CD4-positive, CD25-positive, alpha-beta regulatory T cell (primary cell): Measurements from ENCODE around the gene HMCN1. TPM values are rescaled to one million over a fixed set of nuclear protein-coding genes. Genes with fewer than 3 reads are reported as not detected.

Source experiments
- ATAC-seq, 2 donors: fragments of 150-1000 bp; cut with Tn5 transposase; one replicate each; pipeline ENCODE4 v1.10.0; 2021; ENCODE audit warnings: low read depth in 2 of 2, moderate number of reproducible peaks in 2 of 2, moderate library complexity in 1 of 2
- DNase-seq, 3 donors: peaks; one replicate each; pipeline versions ENCODE4 v3.0.0 to v3.0.0-alpha.2; 2012 to 2022; ENCODE audit warnings: mixed read lengths in 1 of 3
- H3K27ac ChIP-seq: one replicate; pipeline ENCODE4 v1.7.0; 2013; ENCODE audit warnings: mild to moderate bottlenecking, low read length; ENCODE audit not compliant: insufficient read depth, poor library complexity, severe bottlenecking
- H3K27me3 ChIP-seq: one replicate; pipeline ENCODE4 v1.7.0; 2013; ENCODE audit warnings: low read length; ENCODE audit not compliant: control insufficient read depth, insufficient read depth
- H3K36me3 ChIP-seq: one replicate; pipeline ENCODE4 v1.7.0; 2013; ENCODE audit warnings: mild to moderate bottlenecking, low read length, moderate library complexity; ENCODE audit not compliant: control insufficient read depth, insufficient read depth
- H3K4me1 ChIP-seq: 2 replicates; pipeline ENCODE4 v1.7.0; 2013; ENCODE audit warnings: mild to moderate bottlenecking, low read length; ENCODE audit not compliant: insufficient read depth, control insufficient read depth, poor library complexity, severe bottlenecking
- H3K4me3 ChIP-seq: one replicate; pipeline ENCODE4 v1.7.0; 2013; ENCODE audit warnings: low read depth, mild to moderate bottlenecking, low read length, moderate library complexity
- H3K9me3 ChIP-seq, 2 experiments: 1 replicate in 1 of 2; 2 replicates in 1 of 2; pipeline ENCODE4 v1.7.0; 2013; ENCODE audit warnings: low read length in 2 of 2, mild to moderate bottlenecking in 1 of 2, moderate library complexity in 1 of 2; ENCODE audit not compliant: control insufficient read depth in 2 of 2
- H3K27ac Mint-ChIP-seq, 3 donors: one replicate each; pipeline ENCODE4 v1.8.0; 2020 to 2022; ENCODE audit warnings: mild to moderate bottlenecking in 3 of 3, mixed read lengths in 3 of 3, moderate library complexity in 2 of 3
- H3K27me3 Mint-ChIP-seq: one replicate; pipeline ENCODE4 v1.8.0; 2022; ENCODE audit warnings: mild to moderate bottlenecking, mixed read lengths
- H3K36me3 Mint-ChIP-seq: one replicate; pipeline ENCODE4 v1.8.0; 2020; ENCODE audit warnings: mixed read lengths
- H3K4me1 Mint-ChIP-seq, 4 donors: one replicate each; pipeline ENCODE4 v1.8.0; 2020 to 2022; ENCODE audit warnings: mixed read lengths in 4 of 4, mild to moderate bottlenecking in 1 of 4
- H3K4me3 Mint-ChIP-seq, 4 donors: one replicate each; pipeline ENCODE4 v1.8.0; 2020 to 2022; ENCODE audit warnings: mild to moderate bottlenecking in 4 of 4, mixed read lengths in 4 of 4, moderate library complexity in 3 of 4
- H3K9me3 Mint-ChIP-seq, 7 donors: one replicate each; pipeline ENCODE4 v1.8.0; 2020 to 2022; ENCODE audit warnings: mixed read lengths in 7 of 7, mild to moderate bottlenecking in 3 of 7, moderate library complexity in 2 of 7
- polyA plus RNA-seq, 4 donors: library from polyadenylated mRNA; unstranded; fragments of 300-500 nt; fragmentation: Illumina TruSeq; gene quantifications; one replicate each; pipeline ENCODE4 v1.2.3, GENCODE V29; 2021
- total RNA-seq: library from RNA; stranded (reverse); gene quantifications from one replicate; pipeline ENCODE4 v1.2.3, GENCODE V29; 2022

HMCN1 gene
- total and polyA plus RNA-seq, 5 donors from 2014 or later = 0.07 to 0.81 (median 0.58) TPM; not detected in 1

DNA sequence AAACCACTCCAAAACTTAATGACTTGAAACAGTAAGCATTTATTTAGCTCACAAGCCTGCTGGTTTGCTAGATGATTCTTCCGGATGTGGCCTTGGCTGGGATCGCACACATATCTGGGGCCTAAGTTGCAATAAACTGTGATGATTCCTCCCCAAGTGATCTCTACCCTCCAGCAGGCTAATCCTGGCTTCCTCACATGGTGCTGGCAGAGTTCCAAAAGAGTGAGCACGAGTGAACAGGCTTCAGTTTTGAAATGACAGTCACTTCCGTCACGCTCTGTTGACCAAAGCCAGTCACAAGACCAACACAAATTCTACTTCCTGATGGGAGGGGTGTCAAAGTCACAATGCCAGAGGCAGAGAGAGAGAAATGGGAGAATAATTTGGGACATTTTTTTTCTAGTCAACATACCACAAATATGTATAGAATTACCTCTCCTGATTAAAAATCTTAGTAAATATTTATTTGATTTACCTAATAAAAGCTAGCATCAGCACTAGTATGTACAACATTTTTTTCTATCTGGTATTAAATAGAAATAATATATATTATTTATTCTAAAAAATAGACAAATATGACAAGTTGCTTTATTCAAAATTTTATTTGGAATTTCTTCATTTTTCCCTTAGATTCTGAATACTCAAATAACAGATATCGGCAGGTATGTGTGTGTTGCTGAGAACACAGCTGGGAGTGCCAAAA, 348.2 kb downstream of the HMCN1 start:
- no peak for ATAC-seq
- Mint-ChIP-seq H3K4me3 (no peak overlapping the region), H3K27ac (no peak overlapping the region), H3K9me3 (peaks cover 0 to 2% (median 0%) of the 10 kb centered on the region in 7 donors), H3K36me3 (peaks cover 3% of the 10 kb centered on the region), H3K27me3 (no peaks in the 10 kb centered on the region), H3K4me1 (no peaks in the 10 kb centered on the region)
- peak in 1 of 3 donors; percentile 46 for DNase-seq
- no peaks in the 10 kb centered on the region for H3K36me3 ChIP-seq
- no peak overlapping the region for H3K4me3 ChIP-seq
- H3K9me3 ChIP-seq = no peaks in the 10 kb centered on the region
- H3K27ac ChIP-seq = no peak overlapping the region
- H3K27me3 ChIP-seq = no peaks in the 10 kb centered on the region
- no peaks in the 10 kb centered on the region for H3K4me1 ChIP-seq

DNA sequence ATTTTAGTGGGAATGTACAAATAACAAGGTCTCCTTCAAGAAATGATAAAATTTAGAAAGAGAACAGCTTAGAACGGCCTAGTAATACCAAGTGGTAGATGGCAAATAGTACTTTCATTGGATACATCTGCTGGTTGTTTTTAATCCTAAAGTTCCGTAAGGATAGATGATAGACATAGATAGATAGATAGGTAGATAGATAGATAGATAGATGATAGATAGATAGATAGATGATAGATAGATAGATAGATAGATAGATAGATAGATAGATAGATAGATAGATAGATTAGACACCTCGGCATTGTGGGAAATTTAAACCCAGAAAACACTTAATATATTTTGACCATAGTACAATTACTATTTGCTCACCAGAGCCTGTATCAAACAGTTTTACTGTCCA, 352.4 kb downstream of the HMCN1 start:
- Mint-ChIP-seq H3K27ac (no peak overlapping the region), H3K27me3 (no peaks in the 10 kb centered on the region), H3K36me3 (no peaks in the 10 kb centered on the region), H3K4me3 (no peak overlapping the region), H3K9me3 (no peaks in the 10 kb centered on the region), H3K4me1 (no peaks in the 10 kb centered on the region)
- H3K27me3 ChIP-seq = no peaks in the 10 kb centered on the region
- H3K36me3 ChIP-seq = no peaks in the 10 kb centered on the region
- no peaks in the 10 kb centered on the region for H3K9me3 ChIP-seq
- H3K4me1 ChIP-seq = no peaks in the 10 kb centered on the region
- DNase-seq = no peak
- no peak for ATAC-seq
- H3K4me3 ChIP-seq = no peak overlapping the region
- H3K27ac ChIP-seq = no peak overlapping the region

DNA sequence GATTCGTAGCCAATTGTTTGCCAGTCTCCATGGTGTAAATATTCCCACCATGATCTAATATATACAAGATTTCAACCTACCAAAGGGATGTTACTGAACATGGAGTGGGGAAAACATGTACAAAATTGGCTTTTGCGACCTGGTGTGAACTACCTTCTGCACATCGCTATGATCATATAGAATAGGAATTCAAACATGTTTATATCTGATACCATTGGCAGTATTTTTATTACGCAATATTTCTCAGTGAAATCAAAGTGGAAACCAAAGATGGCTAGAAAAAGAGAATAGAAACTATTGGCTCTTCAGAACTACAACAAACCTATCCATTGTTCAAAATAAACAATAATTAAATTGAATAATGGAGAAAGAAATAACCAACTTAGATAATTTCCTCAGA, 355.7 kb downstream of the HMCN1 start:
- ATAC-seq (no peak), DNase-seq (no peak)
- Histone ChIP-seq H3K27ac (no peak overlapping the region), H3K27me3 (no peaks in the 10 kb centered on the region), H3K36me3 (no peaks in the 10 kb centered on the region), H3K4me1 (no peaks in the 10 kb centered on the region), H3K4me3 (no peak overlapping the region), H3K9me3 (no peaks in the 10 kb centered on the region)
- no peaks in the 10 kb centered on the region for H3K9me3 Mint-ChIP-seq
- H3K27me3 Mint-ChIP-seq = no peaks in the 10 kb centered on the region
- H3K27ac Mint-ChIP-seq = no peak overlapping the region
- no peak overlapping the region for H3K4me3 Mint-ChIP-seq
- no peaks in the 10 kb centered on the region for H3K4me1 Mint-ChIP-seq
- H3K36me3 Mint-ChIP-seq = no peaks in the 10 kb centered on the region

DNA sequence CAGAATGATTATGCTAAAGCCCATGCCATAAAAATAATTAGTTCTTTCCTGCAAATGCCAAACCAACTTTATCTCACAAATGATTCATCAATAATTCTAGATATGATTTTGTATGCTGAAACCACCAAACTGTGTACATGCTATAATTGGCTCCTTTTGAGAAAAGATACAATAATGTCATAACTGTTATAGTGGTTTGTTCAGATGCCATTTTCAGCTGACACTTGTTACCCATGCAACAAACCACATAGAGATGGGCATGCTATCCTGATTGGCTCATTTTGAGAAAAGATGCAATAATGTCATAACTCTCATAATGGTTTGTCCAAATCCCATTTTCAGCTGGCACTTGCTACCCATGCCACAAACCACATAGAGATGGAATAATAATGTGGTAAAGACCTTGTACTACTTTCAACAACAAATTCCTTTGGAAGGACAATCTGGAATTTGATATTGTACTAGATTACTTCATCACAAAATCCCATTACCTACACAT, 357.1 kb downstream of the HMCN1 start:
- H3K27me3 ChIP-seq = no peaks in the 10 kb centered on the region
- no peak overlapping the region for H3K27ac Mint-ChIP-seq
- H3K27ac ChIP-seq = no peak overlapping the region
- no peaks in the 10 kb centered on the region for H3K9me3 ChIP-seq
- H3K4me3 ChIP-seq = no peak overlapping the region
- H3K36me3 Mint-ChIP-seq = no peaks in the 10 kb centered on the region
- H3K4me1 Mint-ChIP-seq = no peaks in the 10 kb centered on the region
- no peaks in the 10 kb centered on the region for H3K36me3 ChIP-seq
- ATAC-seq = no peak
- no peak for DNase-seq
- no peak overlapping the region for H3K4me3 Mint-ChIP-seq
- no peaks in the 10 kb centered on the region for H3K4me1 ChIP-seq
- H3K9me3 Mint-ChIP-seq = no peaks in the 10 kb centered on the region
- no peaks in the 10 kb centered on the region for H3K27me3 Mint-ChIP-seq

DNA sequence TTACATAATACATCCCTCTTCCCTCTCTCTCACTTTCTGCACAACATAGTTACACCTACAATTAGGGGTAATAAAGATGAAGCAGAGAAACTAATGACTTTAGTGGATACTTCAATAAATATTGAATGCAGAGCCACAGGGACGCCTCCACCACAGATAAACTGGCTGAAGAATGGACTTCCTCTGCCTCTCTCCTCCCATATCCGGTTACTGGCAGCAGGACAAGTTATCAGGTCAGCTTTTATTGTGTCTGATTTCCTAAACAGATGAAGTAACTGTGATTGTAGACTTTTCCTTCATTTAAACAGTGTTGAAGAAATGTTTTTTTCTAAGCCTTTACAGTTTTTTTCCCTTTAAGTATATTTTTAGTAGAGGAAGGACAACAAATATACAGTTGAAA, 359.2 kb downstream of the HMCN1 start:
- no peak for ATAC-seq
- no peaks in the 10 kb centered on the region for H3K9me3 Mint-ChIP-seq
- no peak overlapping the region for H3K27ac Mint-ChIP-seq

DNA sequence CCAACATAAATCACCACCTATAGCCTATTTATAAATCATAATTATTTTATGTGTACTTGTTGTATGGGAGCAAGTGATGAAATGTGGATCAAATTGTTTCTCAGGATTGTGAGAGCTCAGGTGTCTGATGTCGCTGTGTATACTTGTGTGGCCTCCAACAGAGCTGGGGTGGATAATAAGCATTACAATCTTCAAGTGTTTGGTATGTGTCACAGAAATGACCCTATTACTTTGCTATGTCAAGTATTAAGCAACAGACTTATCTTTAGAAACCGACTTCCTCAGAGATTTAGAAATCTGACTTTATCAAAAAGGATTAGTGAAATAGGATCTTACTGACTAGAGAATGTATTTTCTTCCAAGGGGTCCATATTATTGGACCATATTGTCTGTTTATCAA, 360.0 kb downstream of the HMCN1 start:
- Mint-ChIP-seq H3K36me3 (no peaks in the 10 kb centered on the region), H3K9me3 (no peaks in the 10 kb centered on the region), H3K4me3 (no peak overlapping the region), H3K27me3 (no peaks in the 10 kb centered on the region), H3K4me1 (no peaks in the 10 kb centered on the region), H3K27ac (no peak overlapping the region)
- H3K27ac ChIP-seq = no peak overlapping the region
- DNase-seq (no peak), ATAC-seq (no peak)
- H3K4me3 ChIP-seq = no peak overlapping the region
- no peaks in the 10 kb centered on the region for H3K4me1 ChIP-seq
- H3K27me3 ChIP-seq = no peaks in the 10 kb centered on the region
- no peaks in the 10 kb centered on the region for H3K36me3 ChIP-seq
- H3K9me3 ChIP-seq = no peaks in the 10 kb centered on the region

More for the DNA sequence above, 359.2 kb downstream of the HMCN1 start:
- Histone ChIP-seq H3K4me3 (no peak overlapping the region), H3K9me3 (no peaks in the 10 kb centered on the region), H3K27me3 (no peaks in the 10 kb centered on the region), H3K4me1 (no peaks in the 10 kb centered on the region), H3K27ac (no peak overlapping the region), H3K36me3 (no peaks in the 10 kb centered on the region)
- no peak for DNase-seq
- no peaks in the 10 kb centered on the region for H3K27me3 Mint-ChIP-seq
- H3K4me1 Mint-ChIP-seq = no peaks in the 10 kb centered on the region
- H3K4me3 Mint-ChIP-seq = no peak overlapping the region
- no peaks in the 10 kb centered on the region for H3K36me3 Mint-ChIP-seq

DNA sequence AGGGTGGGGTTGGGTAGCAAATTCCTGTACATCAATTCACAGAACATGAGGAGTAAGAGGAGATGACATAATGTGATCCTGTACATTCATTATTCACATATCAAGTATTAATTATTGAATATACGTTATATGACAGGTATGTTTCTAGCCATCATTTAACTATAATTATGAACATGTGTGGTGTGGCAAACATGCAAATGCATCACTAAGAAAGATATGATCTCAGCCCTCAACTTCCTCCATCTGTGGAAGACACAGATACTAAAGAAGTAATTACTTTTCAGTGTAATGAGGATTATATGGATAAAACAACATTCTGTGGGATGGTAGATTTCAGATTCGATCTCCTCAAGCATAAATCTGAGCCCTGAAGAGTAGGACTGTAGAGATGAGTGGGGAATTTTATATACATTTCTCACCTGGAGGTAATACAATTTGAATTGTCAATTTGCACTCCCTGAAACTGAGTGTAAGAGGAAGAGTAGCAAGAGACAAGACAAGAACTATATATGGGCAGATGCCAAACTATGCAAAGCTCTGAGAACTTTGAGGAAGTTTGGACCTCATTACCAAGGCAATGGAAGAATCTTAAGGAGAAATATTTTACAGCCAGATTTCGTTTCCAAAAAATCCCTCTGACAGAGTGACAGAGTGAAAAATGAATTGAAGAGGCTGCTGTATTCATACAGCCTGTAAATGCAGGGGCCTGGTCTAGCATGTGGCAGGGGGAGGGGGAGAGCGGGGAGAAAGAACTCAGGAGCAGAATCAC, 365.3 kb downstream of the HMCN1 start:
- Mint-ChIP-seq H3K9me3 (no peaks in the 10 kb centered on the region), H3K4me3 (no peak overlapping the region), H3K36me3 (no peaks in the 10 kb centered on the region), H3K27me3 (peaks cover 4% of the 10 kb centered on the region), H3K4me1 (no peaks in the 10 kb centered on the region), H3K27ac (no peak overlapping the region)
- ATAC-seq (no peak), DNase-seq (no peak)
- Histone ChIP-seq H3K36me3 (no peaks in the 10 kb centered on the region), H3K27me3 (no peaks in the 10 kb centered on the region), H3K4me1 (no peaks in the 10 kb centered on the region), H3K4me3 (no peak overlapping the region), H3K27ac (no peak overlapping the region), H3K9me3 (no peaks in the 10 kb centered on the region)

DNA sequence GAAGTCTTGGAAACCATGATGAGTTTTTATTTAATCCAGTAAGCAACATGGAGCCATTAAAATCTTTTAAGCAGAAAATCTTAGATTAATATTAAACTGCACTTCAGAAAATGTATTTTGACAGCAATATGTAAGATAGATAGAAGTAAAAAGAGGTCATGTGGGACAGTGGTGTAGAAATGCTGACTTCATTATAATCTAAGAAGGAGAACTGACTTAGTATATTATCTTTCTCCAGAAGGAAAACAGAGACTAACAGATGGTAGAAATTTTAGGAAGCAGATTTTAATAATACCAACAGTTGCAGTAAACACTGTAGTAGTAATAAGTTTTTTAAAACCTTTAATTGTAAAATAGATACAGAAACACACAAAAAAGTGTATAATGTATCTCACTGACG, 367.9 kb downstream of the HMCN1 start:
- no peak overlapping the region for H3K27ac ChIP-seq
- H3K9me3 ChIP-seq = no peaks in the 10 kb centered on the region
- H3K36me3 Mint-ChIP-seq = no peaks in the 10 kb centered on the region
- H3K4me3 Mint-ChIP-seq = no peak overlapping the region
- H3K27ac Mint-ChIP-seq = no peak overlapping the region
- DNase-seq (no peak), ATAC-seq (no peak)
- H3K4me3 ChIP-seq = no peak overlapping the region
- H3K4me1 Mint-ChIP-seq = no peaks in the 10 kb centered on the region
- H3K9me3 Mint-ChIP-seq = no peaks in the 10 kb centered on the region
- H3K27me3 Mint-ChIP-seq = peaks cover 4% of the 10 kb centered on the region
- H3K36me3 ChIP-seq = no peaks in the 10 kb centered on the region
- no peaks in the 10 kb centered on the region for H3K4me1 ChIP-seq
- H3K27me3 ChIP-seq = no peaks in the 10 kb centered on the region
